ENCODE data around the gene RPRML.
"Not testable (repeated sequence)": the region's sequence is repeated elsewhere in the genome, so short reads cannot be mapped to it uniquely, and the experiment has no call there.

RPRML gene

DNA sequence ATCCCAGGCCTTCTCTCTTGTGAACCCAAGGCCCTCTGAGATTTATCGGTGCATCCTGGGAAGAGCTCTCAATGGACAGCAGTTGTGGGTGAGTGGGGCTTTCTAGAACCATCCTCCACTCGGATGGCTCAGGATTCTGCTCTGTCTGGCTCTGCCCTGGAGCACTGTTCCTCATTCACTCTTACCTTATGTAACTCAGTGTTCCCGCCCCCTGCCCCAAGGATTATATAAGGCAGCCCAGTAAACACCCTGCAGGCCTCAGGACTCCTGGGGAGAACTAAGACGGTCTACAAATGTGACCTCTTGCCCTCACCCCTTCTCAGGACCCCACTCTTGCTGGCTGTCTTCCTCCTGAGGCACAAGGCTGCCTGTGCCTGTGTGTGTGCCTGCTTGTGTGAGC lies 3.8 kb downstream of the RPRML start:
- DNase-seq, result no peak

DNA sequence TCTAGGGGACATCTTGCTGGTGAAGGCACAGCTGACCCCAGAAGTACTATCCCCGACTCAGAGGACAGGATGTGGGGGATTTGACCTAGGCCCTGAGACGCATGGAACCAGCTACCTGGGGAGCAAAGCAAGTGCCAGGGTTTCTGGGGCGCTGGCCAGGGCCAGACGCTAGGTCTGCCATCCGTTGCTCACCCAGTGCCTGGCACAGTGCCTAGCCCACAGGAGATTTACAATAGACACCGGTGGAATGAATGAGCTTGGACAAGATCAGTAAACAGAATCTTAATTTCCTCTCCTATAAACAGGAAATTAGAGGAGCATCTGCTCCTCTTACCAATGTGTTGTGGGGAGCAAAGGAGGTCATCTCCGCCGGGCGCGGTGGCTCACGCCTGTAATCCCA lies 5.0 kb downstream of the RPRML start:
- no peak for DNase-seq

DNA sequence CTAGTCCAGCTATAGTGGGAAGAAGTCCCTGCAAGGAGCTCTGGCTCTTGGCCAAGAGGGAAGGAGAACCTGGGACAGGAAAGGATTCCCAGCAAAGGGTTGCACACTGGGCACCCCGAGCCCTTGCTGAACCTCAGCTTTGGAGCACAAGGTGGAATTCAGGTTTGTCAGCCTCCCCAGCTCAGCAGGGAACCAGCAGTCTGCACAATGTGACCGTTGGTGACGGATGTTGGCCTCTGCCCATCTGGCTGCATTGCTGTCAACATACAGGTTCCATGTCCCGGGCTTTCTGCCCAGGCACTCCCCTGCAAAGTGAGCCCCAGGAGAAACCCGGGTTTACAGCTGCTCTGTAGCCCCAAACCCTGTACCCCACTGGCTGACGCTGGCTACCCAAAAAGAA lies 6.7 kb downstream of the RPRML start:
- no peak for DNase-seq

DNA sequence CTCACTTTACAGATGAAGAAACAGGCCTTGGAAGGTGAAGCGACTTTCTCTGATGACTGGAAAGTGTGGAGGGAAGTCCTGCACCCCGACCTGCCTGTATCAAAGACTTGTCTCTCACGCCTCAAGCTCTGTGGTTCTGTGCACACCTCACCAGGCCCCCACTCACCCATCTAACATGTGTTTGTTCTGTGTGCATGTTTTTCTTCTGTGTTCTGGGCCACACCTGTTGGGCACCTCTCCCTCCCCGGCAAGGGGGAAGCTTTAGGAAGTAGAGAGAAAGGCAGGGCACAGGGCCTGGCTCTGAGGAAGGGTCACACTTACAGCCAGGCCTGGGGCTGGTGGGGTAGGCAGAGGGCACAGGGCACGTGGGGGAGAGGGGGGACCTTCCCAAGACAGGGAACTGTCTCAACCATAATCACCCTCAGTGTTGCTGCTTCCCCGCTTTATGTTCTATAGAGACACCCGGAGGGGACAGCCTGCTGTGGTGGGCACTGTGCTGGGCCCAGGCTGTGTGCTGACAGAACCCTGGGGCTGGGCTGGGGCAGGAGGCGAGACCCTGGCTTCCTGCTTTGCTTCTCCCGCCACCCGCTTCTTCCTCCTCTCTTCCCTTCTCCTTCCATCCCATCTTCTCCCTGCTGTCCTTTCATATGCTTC lies 7.3 kb downstream of the RPRML start:
- DNase-seq, result no peak

DNA sequence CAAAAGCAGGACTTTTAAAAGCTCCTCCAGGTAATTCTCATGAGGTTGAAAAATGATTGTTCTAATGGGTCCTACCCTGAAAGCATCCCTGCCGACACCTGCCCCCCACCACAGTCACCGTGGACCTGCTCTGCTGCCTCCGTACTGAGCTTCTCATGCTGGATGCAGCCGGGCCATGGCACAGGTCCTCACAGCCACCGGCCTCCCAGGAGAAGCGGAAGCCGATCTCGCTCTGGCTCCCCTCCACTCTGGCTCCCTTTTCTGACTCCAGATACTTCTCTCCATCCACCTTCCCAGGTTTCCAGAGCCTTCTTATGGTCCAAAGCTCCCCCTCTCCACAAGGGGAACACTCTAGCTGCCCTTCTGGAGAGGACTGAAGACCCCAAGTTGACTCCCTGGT lies 10.2 kb downstream of the RPRML start:
- DNase-seq, result no peak

DNA sequence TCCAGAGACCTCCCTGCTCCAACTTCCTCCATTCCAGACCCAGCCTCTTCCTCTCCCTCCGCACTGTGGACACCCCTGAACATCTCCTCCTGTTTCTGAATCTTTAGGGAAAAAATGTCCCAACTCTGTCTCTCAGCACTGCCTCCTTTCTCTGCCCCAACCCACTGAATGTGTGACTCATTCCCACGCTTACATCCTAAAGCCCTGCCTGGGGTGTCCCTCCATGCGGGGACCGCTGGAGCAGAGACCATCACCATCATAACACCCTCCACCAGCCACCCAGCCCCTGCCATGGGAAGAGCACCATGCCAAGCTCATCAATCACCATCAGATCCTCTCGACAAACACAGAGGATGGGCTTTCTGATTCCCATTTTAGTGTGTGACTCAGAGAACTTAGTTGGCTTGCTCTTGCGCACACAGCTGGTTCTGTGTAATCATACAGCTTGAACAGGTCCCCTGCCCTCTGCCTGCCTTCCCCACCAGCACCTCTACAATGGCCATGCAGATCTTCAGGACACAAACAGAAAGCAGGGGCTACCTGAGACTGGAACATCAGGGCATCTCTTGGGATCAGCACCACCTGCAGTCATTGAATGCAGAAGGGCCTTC lies 10.7 kb downstream of the RPRML start:
- no peak for DNase-seq

DNA sequence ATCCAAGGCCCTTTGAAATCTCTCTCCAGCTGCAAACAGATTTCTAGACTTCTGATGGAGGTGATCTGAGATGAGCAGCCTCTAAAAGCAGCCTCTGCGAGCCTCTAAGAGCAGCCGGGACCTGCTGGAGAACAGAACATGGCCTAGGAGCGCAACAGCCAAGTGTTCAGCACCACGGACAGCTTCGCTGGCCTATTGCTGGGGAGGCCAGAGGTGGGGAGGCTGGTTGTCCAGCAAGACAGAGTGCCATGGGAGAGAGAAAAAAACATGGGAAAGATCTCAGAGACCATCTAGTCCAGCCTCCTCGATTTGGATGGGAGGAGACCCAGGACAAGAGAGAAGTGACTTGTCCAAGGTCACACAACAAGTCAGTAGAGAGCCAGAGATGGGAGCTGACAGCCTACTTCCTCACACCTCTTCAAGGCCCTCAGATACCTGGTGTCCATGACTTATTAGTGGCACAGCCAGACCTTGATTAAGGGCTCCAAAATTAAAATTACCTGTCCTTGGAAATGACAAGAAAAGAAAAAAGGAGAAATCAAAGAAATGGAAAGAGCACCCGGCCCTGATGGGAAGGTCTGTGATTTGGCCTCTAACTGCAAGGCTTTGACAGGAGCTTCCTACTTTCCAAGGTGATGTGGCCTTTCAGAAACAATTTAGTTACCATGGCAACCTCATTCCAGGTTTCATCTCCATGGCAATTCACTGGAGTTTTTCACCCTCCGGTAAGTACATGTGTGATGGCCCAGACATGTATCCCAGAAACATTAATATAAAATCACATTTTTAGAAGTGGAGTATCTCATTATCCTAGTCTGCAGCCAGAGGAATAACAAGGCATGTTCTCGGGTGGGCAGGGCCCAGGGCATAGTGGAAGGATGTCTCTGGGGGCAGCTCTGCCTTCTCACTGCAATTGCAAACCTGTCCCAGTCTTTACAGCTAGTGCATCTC lies 14.5 kb downstream of the RPRML start:
- DNase-seq, result no peak

DNA sequence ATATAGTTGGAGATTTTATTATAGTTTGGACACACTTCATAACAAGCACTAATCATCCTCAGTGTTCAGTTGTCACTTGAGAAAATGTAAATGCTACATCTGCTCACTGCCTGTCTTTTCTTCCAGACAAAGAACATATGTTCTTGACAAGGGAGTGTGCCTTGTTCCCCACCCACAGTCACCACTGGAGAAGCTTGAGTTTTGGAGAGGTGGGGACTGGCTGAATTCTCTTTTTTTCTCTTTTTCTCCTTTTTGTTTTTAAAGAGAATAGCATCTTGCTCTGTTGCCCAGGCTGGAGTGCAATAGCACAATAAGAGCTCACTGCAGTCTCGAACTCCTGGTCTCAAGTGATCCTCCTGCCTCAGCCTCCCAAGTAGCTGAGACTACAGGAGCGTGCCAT lies 15.5 kb downstream of the RPRML start:
- no peak for DNase-seq

DNA sequence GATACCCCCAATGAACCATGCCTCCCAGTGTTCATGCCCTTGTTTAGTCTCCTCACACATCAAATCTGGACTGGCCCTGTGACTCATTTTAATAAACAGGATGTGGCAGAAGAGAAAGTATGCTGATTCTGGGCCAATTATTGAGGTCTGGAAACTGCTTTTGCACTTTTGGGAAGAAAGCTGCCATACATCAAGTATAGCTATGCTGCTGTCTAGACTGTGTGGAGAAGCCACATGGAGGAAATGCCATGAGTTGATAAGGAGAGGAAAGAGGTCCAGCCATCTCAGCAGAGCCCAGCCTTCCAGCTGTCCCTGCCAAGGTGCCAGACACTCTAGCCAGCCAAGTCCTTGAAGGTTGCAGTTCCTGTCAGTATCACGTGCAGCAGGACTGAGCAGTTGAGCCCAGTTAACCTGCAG lies 16.7 kb downstream of the RPRML start:
- no peak for DNase-seq

DNA sequence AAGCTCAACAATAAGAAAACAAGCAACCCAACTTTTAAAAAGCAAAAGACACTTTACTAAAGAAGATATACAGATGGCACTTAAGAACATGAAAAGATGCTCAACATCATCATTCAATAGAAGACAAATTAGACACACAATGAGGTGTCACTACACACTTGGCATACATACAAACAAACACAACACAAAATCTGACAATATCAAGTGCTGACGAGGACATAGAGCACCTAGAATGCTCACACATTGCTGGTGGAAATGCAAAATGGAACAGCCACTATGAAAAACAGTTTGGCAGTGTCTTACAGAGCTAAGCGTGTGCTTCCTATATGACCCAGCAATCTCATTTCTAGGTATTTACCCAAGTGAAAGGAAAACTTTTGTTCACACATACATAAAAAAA lies 18.9 kb downstream of the RPRML start:
- no peak for DNase-seq

DNA sequence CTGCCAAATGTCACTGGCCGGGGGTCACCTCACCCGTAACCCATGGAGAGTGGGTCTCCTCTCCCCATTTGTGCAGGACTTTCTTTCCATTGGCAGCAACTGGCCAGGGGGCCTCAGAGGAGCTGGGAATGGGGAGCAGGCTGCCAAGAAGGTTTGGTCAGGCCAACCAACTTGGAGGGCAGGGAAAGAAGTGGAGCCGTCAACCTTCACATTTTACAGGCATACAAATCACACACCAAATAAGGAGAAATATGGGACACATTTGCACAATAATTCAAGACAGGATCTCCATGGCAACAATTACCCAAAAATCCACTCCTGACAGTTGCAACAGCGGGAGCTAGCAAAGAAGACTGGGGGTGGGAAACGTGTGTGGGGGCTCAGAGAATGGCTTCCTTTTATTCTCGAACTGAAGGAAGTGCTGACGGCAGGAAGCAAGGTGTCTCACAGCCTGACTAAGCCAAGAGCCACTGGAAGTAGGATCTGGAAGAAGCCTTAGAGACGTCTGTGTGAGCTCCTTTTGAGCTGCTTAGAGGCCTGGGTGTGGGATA lies 20.9 kb downstream of the RPRML start:
- DNase-seq, result no peak

DNA sequence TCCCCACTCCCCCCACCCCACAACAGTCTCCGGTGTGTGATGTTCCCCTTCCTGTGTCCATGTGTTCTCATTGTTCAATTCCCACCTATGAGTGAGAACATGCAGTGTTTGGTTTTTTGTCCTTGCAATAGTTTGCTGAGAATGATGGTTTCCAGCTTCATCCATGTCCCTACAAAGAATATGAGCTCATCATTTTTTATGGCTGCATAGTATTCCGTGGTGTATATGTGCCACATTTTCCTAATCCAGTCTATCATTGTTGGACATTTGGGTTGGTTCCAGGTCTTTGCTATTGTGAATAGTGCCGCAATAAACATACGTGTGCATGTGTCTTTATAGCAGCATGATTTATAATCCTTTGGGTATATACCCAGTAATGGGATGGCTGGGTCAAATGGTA lies 25.9 kb downstream of the RPRML start:
- DNase-seq, result not testable (repeated sequence)

DNA sequence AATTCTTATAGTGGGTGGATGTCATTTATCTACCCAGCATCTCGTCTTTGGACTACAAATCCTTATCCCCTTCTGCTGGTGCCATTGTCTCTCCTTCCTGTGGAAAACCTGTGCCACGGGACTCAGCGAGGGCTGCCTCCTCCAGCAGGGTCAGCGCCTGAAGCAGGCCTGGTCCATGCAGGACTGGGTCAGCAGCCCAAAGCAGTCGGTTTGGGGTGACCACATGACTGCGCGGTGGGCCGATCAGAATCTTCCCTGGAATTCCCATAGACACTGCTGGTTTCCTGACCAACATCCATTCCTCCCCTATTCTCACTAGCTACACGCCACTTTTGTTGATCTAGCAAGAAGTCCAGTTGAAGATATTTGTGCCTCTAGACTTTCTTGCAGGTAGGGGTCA lies 26.9 kb downstream of the RPRML start:
- no peak for DNase-seq

DNA sequence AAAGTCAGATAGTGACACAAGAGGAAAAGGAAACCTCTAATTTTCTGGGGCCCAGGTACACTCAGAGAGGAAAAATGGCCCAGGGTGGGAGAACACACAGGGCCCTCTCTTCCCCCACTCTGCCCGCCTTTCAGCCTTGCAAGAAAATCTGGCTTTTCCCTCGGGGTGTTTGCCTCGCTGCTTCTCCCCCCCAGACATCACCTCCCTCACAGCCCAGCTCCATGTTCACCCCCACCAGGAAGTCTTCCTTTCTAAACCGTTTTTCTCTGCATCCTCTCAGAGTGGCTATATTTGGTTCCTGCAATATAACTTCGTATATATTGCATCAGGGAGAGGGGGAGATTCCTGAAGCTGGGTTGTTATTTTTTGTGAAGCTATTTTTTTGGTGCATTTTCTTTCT lies 27.3 kb downstream of the RPRML start:
- no peak for DNase-seq

DNA sequence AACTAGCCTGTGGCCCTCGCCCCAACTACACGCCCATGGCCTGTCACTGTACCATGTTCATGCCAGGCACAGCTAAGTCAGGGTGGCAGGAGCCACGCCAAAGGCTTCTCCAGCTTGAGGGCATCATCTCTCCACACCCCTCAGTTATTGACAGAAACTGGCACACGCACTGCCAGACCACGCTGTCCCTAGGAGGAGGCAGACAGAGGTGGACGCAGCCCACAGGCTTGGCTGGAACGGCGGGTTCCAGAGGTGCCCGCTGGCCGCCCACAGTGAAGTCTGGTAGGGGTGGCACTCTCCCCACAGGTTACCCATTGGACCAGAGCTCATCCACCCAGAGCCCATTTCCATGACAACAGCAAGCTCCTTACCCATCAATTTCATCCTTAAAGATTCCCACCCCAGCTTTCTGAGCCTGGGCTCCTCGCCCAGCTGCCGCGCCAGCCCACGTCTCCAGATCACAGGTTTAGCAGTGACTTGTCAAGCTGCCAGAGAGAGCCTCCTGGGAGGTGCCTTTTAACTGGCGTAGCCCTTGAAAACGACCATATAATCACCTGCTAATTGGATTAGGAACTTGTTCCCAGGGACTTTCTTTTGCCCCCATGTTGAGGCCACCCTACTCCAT lies 27.9 kb downstream of the RPRML start:
- no peak for DNase-seq

DNA sequence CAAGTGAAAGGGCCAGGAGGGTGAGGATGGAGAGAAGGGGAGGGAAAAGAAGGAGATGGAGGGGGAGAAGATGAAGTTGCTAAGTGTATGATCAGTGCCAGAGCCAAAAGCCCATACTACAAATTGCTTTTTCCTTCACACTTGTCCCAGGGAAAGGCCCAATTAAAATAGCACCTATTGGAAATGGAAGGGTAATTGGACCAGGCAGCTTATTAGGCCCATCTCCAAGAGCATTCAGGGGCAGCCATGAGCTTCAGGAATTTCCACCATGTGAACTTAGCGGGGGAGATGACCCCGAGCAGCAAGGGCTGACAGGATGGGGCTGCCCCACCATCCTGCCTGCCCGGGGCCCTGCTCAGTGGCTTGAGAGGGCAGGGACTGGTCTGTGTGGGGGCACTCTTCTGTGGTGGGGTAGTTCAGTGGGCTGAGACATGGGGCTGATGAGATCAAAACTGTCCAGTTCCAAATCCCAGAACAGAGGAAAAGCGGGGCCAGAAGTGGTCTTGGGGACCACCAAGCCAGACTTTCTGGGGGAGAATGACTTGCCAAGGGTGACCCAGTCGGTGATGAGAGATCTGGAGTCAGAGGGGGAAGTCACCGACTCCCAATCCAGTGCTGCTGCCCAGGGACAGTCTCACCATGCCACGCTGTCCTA lies 28.6 kb downstream of the RPRML start:
- DNase-seq, result no peak

DNA sequence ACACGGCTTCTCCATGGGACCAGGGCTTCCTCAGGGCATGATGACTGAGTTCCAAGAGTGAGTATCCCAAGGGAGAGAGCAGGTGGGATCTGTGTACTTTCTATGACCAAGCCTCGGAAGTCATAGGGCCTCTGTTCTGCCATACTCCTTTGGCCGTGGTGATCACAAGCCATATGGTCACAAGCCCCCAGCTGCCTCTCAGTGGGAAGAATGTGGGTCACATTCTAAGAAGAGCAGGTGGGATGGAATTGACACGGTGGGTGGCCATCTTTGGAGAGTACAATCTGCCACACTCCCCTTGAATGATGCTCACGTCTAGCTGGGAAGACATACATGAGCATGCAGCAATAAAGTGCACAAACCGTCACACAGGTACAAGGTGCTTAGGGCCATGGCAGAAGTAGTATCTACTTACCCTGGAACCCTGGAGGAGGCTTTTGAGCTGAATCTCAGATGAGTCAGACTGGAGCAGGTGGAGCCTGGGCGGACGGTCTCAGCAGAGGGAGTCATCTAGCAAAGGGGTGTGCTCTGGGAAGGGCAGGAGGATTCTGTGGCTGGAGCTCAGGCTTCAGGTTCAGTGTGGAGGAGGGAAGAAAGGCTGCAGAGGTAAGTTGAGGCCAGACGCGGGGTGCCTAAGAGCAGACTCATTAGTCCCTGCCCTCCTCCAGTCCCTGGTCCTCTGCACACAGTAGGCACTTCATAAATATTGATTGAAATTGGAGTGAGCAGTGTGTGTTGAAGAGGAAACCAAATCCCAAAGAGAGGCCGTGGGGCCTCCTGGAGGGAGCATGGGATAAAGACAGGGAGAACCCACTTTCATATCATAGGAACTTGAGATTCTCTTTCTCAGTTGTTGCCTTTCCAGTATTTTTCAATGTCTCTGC lies 29.5 kb downstream of the RPRML start:
- DNase-seq, result no peak

DNA sequence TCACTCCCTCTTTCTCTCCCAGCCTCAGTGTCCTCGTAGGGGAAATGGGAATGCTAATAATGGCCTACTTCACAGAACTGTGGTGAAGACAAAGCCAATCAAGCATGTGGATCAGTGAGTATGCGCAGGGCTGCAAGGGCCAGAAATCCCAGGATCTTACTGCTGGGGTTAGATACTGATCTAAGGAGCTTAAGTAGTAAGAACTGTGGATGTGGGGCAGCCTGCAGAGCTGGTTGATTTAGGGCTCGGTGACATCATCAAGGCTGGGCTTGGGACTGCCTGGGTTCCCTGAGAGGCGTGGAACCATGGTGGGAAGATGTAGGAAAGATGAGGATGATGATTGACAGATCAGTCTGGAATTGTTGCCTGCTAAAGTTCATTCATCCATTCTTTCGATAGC lies 30.5 kb downstream of the RPRML start:
- DNase-seq, result no peak

DNA sequence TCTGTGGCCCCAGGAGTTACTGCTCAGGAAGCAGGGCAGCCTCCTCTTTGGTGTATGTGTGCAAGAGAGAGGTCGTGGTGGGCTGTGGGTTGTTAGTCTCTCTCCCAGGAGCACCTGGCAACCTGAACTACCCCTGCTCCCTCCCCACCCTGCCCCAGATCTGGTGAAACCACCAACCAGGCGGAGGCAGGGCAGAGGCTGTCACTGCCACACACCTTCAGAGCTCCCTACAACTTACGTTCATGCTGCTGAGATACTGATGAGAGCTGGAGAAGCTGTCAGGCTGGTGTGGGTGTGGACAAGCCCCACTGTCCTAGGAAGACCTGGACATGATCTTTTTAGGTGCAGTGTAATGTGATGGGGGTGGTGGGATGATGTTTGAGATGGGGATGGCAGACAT lies 31.8 kb downstream of the RPRML start:
- no peak for DNase-seq

DNA sequence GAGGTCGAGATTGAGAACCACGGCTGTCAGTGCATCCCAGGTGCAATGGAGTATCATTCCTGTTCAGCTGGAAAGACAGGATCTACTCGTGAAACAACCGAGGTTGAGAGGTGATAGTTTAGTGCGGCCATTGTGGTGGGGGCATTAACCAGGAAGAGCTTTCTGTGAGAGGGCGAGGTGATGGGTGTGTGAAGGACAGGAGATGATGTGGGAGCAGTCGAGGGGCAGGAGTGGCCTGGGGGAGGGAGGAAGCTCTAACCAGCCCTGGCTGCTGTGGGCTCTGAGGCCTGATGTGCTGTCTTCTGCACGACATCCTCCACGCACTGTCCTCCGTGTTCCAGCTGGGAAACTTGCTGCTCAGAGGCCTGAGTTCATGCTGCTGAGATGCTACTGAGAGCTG lies 34.1 kb downstream of the RPRML start:
- DNase-seq, result no peak

DNA sequence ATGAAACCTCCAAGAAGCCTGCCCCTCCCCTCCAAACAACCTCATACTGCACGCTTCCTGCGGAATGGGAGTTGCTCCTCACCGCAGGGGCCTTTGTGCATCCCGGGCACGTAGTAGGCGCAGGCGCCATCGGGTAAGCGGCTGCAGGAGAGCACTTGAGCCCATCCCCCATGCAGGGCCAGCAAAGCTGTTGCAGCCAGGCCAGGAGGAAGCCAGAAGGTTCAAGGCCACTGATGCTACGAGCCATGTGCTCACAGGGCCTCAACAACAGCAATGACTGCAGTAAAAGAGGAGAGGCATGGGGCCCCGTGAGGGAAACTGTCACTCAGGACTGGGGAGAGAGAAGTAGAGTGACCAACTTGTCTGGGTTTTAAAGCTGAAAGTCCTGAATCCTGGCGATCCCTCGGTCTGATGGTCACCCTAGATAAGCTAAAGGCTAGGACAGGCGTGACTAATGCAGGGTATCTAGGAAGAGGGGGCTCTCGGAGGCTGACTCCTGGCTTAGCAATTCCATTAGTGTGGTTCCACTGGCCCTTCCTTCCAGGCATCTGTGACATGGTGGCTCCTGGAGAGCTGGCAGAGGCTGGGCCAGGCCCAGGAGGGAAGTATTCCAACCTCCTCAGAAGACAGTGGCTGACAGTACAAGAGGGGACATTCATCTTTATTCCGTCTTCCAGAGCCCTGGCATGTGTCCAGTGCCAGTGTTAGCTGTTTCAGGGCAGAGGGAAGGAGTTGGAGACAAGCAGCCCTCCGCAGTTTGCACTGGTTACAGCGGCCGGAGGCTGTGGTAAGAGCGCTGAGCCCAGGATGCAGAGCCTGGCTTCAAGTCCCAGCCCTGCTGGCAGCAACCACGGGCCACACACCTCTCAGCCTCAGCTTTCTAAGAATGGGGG lies 35.3 kb downstream of the RPRML start:
- DNase-seq, result no peak

Data from activated CD4-positive, alpha-beta T cell treated with anti-CD3 and anti-CD28 coated beads for 1 hour (primary cell).